ENCODE measurements around the gene WASF3.

WASF3 gene

GRCh38 chr13:26664876-26665275, 107.4 kb downstream of the WASF3 start:
- intact Hi-C loops (cut with DNase I), result no loop called here
- no peak for DNase-seq

GRCh38 chr13:26668357-26669146, 111.1 kb downstream of the WASF3 start:
- no peak for DNase-seq
- intact Hi-C loops (cut with DNase I), result no loop called here

- intact Hi-C loops (cut with DNase I), result no loop called here
- no peak for DNase-seq
These were observed 116.4 kb downstream of the WASF3 start for GRCh38 chr13:26673890-26674289.

GRCh38 chr13:26677156-26677555, 119.7 kb downstream of the WASF3 start:
- no peak for DNase-seq
- intact Hi-C loops (cut with DNase I), result no loop called here

- no peak for DNase-seq
- intact Hi-C loops (cut with DNase I), result no loop called here
These were observed 120.8 kb downstream of the WASF3 start for GRCh38 chr13:26678330-26678729.

- intact Hi-C loops (cut with DNase I), result no loop called here
- DNase-seq, result no peak
These were observed 121.3 kb downstream of the WASF3 start for GRCh38 chr13:26678796-26679195.

- no peak for DNase-seq
- intact Hi-C loops (cut with DNase I), result no loop called here
These were observed 122.1 kb downstream of the WASF3 start for GRCh38 chr13:26679411-26680122.

GRCh38 chr13:26680123-26680450, 122.6 kb downstream of the WASF3 start:
- peak in 7 of 42 donors; percentile 25 to 57 (median 33) for DNase-seq
- intact Hi-C loops (cut with DNase I), result no loop called here

- intact Hi-C loops (cut with DNase I), result no loop called here
- DNase-seq, result no peak
These were observed 123.1 kb downstream of the WASF3 start for GRCh38 chr13:26680572-26680971.

- intact Hi-C loops (cut with DNase I), result no loop called here
- DNase-seq, result no peak
These were observed 123.6 kb downstream of the WASF3 start for GRCh38 chr13:26681036-26681435.

- intact Hi-C loops (cut with DNase I), result no loop called here
These were observed 125.1 kb downstream of the WASF3 start for GRCh38 chr13:26682606-26683005.

GRCh38 chr13:26685606-26686005, 128.1 kb downstream of the WASF3 start:
- intact Hi-C loops (cut with DNase I), result no loop called here
- DNase-seq, result no peak

More at GRCh38 chr13:26682606-26683005, 125.1 kb downstream of the WASF3 start:
- no peak for DNase-seq

GRCh38 chr13:26686285-26686684, 128.8 kb downstream of the WASF3 start:
- intact Hi-C loops (cut with DNase I), result no loop called here
- DNase-seq, result no peak

GRCh38 chr13:26688286-26688685, 130.8 kb downstream of the WASF3 start:
- intact Hi-C loops (cut with DNase I), result no loop called here
- peak in 8 of 42 donors; percentile 31 to 74 (median 44) for DNase-seq

GRCh38 chr13:26688980-26689379, 131.5 kb downstream of the WASF3 start:
- intact Hi-C loops (cut with DNase I), result no loop called here

GRCh38 chr13:26693749-26694463, 136.4 kb downstream of the WASF3 start:
- intact Hi-C loops (cut with DNase I), result loop anchor here (10.0 kb wide), 1 partner anchor 509 kb away; no protein-coding TSS in a partner anchor

More at GRCh38 chr13:26688980-26689379, 131.5 kb downstream of the WASF3 start:
- DNase-seq, result no peak

GRCh38 chr13:26694609-26695359, 137.3 kb downstream of the WASF3 start:
- no peak for DNase-seq
- intact Hi-C loops (cut with DNase I), result loop anchor here (5.0 to 10.0 kb wide), 2 partner anchors 212 to 510 kb away; no protein-coding TSS in a partner anchor

More at GRCh38 chr13:26693749-26694463, 136.4 kb downstream of the WASF3 start:
- no peak for DNase-seq

- no peak for DNase-seq
- intact Hi-C loops (cut with DNase I), result loop anchor here (5.0 to 10.0 kb wide), 2 partner anchors 213 to 511 kb away; no protein-coding TSS in a partner anchor
These were observed 137.8 kb downstream of the WASF3 start for GRCh38 chr13:26695360-26695705.

GRCh38 chr13:26695891-26696311, 138.4 kb downstream of the WASF3 start:
- intact Hi-C loops (cut with DNase I), result loop anchor here (5.0 to 10.0 kb wide), 2 partner anchors 214 to 511 kb away; no protein-coding TSS in a partner anchor
- no peak for DNase-seq
